ENCODE results near the gene F2R.

Gene F2R

GRCh38 chr5:76690704-76691466, 25.0 kb upstream of the F2R start:
- no peak for DNase-seq

GRCh38 chr5:76691467-76692273, 24.3 kb upstream of the F2R start:
- no peak for DNase-seq

DNA sequence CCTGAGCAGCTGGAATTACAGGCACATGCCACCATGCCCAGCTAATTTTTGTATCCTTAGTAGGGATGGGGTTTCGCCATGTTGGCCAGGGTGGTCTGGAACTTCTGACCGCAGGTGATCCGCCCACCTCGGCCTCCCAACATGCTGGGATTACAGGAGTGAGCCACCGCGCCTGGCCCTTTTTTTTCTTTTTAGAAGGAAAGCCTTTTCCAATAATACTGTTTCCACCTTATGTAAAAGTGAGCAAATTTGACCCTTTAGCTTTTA, 23.7 kb upstream of the F2R start:
- DNase-seq, result no peak

- DNase-seq, result no peak
These were observed 23.3 kb upstream of the F2R start for GRCh38 chr5:76692651-76693050.

DNA sequence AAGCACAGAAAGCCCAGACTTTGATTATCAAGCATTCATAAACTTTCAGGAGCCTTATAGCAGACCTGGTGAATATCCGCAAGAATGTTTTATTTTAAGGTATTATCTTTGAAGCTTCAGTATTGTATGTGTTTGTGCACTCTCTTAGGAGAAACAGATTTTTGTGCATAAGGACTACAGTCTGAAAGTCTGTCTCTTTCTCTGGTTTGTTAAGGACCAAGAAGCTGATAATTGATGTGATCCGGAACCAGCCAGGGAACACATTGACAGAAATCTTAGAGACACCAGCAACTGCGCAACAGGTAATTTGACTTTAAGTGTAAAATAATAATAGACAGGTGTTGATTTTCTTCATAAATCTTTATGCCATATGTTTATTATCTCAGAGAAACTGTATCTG, 22.8 kb upstream of the F2R start:
- no peak for DNase-seq

DNA sequence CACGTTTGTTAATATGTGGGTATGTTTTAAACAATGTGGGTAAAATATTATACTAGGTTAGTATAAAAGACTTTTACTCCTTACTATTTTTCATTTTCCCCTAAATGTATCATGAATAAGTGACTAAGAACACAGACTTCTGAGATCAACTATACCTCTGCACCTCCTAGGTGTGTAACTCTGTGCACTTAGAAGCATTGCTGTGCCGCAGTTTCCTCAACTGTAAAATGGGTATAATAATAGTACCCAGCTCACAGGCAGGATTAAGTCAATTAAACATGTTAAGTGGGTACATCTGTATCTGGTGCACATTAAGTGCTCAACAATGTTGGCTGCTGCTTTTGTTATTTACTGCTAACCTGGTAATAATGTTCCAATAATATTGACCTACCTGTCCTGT, 21.6 kb upstream of the F2R start:
- no peak for DNase-seq

DNA sequence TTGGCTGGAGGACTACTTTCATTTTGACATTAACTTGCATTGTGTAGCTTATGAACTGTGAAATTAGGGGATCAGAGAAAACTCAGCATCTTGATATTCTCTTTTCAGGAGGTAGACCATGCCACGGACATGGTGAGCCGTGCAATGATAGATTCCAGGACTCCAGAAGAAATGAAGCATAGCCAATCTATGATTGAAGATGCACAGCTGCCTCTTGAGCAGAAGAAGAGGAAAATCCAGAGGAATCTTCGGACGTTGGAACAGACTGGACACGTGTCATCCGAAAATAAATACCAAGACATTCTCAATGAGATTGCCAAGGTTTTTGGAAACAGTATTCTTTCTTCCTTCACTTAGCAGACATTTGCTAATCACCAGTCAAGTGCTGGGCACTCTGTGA, 20.6 kb upstream of the F2R start:
- no peak for DNase-seq

- no peak for DNase-seq
These were observed 19.7 kb upstream of the F2R start for GRCh38 chr5:76696251-76696650.

DNA sequence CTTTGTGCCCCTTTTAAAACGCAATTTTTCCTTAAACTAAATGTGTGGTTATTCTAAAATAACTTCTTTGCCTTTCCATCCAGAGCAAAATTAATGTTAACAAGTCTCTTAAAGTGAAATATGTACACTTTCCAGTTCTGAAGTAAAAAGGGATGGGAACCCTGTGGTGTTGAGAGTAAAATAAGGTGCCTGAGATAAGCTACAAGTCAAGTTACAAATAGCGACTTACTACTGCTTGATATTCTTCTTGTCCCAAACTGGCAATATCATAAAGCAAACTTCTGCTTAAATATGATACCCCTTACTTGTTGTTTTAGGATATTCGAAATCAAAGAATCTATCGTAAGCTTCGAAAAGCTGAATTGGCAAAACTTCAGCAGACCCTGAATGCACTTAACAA, 18.3 kb upstream of the F2R start:
- no peak for DNase-seq

DNA sequence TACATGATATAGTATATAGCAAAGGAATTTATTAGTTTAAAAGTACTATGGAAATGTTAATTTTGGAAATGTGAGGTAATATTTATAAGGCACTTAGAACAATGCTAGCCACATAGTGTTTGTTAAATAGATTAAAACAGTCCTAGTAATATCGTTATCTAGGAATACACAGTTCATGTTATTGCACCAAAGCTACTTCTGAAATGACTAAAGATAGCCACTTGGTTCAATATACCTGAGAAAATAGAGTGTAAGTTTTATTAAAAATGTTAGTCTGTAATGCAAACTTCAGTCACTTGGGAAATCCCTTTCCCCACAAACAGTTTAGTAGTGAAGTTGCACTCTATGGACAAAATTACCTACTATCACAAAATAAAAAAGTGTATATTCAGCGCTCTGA, 15.4 kb upstream of the F2R start:
- DNase-seq, result no peak

- no peak for DNase-seq
These were observed 14.6 kb upstream of the F2R start for GRCh38 chr5:76701298-76701697.

DNA sequence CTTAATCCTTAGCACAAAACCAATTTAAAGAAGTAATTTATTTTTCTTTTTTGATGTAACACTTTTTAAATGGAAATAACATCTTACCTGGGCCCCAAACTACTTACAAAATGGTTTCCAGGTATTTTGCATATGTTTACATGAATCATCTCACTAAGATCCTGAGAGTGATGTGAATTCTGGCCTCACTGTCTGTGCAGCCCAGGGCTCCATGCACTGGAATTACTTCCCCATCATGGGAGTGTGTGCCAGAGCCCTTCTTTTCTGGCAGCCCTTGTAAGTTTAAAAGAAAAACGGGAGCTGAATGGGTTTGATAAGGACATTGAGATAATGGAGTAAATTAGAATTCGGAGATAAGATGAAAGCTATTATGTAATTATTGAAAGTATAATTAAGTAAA, 12.2 kb upstream of the F2R start:
- no peak for DNase-seq

DNA sequence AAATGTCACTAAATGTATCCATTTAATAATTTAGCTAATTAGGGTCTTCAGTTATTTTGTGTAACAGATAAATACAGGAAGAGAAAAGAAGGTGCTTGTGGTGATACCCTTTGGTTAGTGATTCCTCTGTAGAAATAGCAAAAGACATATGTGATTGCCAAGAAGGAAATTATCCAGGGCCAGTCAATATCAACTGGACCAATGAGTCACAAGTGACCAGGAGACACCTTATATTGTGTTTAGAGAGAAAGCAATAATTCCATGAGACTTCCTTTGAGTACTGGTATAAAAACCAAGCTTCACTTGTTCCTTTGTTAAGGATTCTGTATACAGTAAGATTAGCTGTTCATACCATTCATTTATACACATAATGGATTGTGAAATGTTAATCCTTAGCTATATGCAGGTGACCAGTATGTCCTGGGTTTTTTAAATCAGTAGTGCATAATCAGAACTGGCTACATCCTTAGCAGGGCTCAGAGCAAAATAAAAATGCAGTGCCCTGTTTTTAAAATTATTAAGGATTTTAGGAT, 11.7 kb upstream of the F2R start:
- no peak for DNase-seq

GRCh38 chr5:76705574-76705973, 10.4 kb upstream of the F2R start:
- no peak for DNase-seq

DNA sequence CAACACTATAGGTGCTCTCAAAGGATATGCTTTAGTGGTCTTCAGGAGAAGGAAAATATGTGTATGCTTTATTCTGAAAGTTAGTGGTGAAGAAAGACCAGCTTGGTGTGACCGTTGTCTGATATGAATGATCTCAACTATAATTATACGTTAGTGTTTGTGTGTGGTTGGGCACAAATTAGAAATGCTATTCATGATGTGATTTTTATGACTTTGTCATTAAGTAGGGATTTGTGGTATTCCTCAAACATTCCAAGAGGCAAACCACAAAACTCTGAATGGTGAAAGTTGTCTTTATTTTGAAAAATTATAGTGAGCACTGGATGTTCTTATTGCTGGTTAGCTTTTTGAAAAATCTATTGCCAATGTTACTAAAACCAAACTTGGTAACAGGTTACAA, 6.2 kb upstream of the F2R start:
- no peak for DNase-seq

GRCh38 chr5:76710991-76711390, 4.9 kb upstream of the F2R start:
- no peak for DNase-seq

DNA sequence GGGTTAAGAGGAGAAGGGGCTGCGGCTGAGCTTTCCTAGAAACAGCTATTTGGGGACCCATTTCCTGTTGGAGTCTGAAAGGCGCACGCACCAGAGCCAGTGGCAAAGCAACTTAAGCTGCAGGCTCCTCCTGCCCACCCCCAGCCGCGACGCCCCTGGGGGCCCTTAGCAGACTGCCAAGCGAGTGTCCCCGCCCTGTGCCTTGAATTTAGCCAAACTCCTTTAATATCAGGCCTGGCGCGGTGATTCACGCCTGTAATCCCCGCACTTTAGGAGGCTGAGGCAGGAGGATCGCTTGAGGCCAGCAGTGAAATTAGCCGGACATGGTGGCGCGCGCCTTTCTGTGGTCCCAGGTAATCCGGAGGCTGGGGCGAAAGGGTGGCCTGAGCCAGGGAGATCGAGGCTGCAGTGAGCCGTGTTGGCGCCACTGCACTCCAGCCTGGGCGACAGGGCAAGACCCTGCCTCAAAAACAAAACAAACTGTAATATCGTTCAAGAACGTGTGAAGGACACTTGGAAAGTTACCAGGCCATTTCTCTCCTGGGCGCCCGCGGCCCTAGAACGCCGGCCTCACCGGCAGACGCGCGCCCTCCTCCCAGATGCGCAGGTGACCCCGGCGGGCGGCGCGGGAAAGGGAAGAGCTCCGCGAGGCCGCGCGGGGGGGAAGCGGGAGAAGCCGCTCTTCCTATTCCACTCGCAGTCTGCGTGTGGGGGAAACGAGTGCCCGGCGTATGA, 1.0 kb upstream of the F2R start:
- DNase-seq, result peak; percentile 72

DNA sequence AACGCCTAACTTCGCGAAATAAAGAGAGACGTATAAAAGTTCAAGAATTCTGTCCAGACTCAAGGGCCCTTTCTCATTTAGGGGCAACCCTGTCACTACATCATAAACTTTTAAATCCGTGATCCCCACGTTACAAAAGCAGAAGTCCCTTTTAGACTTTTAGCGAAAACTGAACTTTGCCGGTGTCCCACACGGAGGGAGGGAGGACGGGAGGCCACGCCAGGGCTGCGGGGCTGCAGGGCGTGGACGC, 515 bp upstream of the F2R start:
- DNase-seq, result no peak

GRCh38 chr5:76716456-76717157, 681 bp downstream of the F2R start:
- DNase-seq, result peak; percentile 62

DNA sequence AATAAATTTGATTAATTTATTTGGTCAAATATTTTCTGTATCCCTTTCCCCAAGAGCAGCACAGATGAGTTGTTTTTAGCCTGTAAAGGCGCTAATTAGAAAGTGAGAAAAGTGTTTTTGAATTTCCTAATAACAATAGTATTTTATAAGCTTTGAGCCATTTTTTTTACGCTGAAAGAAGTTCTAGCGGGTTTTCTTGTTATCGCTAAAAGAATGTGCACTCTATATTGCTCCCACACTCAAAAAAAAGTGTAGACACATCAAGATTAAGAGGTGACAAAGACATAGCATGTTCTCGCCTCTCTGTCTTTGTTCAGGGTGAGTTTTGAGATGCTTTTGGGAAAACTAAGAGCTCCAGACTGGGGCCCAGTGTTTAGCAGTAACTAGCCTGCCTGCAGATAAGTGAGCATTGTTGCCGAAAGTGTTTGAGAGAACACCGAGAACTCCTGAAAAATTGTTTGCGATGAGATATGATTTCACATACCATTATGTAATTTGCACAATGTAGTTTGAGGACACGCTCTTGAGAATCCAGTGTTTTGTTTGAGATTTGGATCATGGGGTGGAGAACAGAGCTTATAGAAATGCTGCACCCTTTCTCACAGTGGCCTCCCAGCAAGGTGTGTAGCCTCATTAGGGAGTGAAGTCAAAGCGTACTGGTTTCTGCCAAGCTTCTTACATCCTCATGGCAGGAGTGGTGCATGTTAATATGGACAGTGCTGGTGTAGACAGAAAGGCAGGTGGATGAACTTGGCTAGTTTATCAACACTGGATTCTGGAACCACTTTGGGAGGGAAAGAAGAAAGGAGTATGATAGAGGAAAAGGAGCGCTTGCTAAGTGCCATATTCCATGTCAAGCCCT, 1.5 kb downstream of the F2R start:
- no peak for DNase-seq

DNA sequence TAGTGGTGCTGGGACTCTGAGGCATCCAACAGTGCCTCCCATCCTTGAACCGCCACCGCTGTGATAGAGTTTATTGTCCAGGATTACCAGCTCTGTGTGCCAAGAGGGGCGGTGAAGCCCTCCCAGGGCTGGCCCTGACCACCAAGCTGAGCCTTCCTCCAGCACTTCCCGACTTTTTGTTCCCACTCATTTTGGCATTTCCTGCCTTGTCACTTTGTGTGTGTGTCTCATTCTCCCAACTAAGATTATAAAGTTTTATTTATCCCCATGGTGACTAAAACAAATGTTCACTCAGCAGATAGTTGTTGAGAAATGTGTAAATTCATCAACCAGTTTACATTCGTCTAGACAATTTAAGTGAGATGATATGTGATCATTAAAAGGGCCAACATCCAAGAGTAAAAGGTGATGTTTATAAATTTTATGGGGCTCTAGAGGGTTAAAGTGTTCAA, 2.5 kb downstream of the F2R start:
- DNase-seq, result no peak

DNA sequence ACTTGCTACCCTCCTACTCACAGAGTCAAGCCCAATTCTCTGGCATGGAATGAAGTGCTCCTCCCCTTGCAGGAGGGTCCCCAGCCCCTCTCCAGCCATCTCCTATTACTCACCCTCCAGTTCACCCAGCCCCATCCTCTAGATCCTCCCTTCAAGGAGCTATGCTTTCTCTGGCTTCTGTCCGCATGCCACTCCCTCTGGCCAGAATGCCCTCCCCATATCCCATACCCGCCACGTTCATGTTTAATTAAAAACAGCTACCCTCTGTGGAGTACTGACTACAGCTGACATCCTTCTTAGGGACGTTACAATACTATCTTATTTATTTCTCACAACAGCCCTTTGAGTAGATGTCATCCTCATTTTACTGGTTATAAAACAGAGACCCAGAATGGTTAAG, 3.0 kb downstream of the F2R start:
- no peak for DNase-seq

Measured in activated CD8-positive, alpha-beta memory T cell treated with anti-CD3 and anti-CD28 coated beads for 24 hours (primary cell).